Muscle layer of duodenum (tissue), 2 donors: ENCODE data around the gene SOX10.

Experiments used
- H3K27ac ChIP-seq: one replicate; pipeline ENCODE4 v1.7.0; 2013; ENCODE audit warnings: mild to moderate bottlenecking, low read length
- H3K27me3 ChIP-seq: one replicate; pipeline ENCODE4 v1.7.0; 2013; ENCODE audit warnings: low read depth, mild to moderate bottlenecking, control low read depth, low read length
- H3K36me3 ChIP-seq, 2 donors: one replicate each; pipeline ENCODE4 v1.7.0; 2013; ENCODE audit warnings: low read length in 2 of 2, control low read depth in 1 of 2, mild to moderate bottlenecking in 1 of 2; ENCODE audit not compliant: insufficient read depth in 2 of 2, control insufficient read depth in 1 of 2
- H3K4me1 ChIP-seq, 2 donors: one replicate each; pipeline ENCODE4 v1.7.0; 2013; ENCODE audit warnings: low read length in 2 of 2, mild to moderate bottlenecking in 2 of 2, control low read depth in 1 of 2, moderate library complexity in 1 of 2; ENCODE audit not compliant: insufficient read depth in 2 of 2, control insufficient read depth in 1 of 2
- H3K4me3 ChIP-seq, 2 donors: one replicate each; pipeline ENCODE4 v1.7.0; 2013; ENCODE audit warnings: low read length in 2 of 2, low read depth in 1 of 2, mild to moderate bottlenecking in 1 of 2
- H3K9me3 ChIP-seq, 2 donors: one replicate each; pipeline ENCODE4 v1.7.0; 2013; ENCODE audit warnings: low read length in 2 of 2, control low read depth in 1 of 2, mild to moderate bottlenecking in 1 of 2; ENCODE audit not compliant: control insufficient read depth in 1 of 2
- donor health status: healthy.

Gene SOX10

GRCh38 chr22:38026130-38027111 lies 42.1 kb upstream of the SOX10 start:
- Histone ChIP-seq H3K27ac (no peak overlapping the region), H3K4me3 (no peak overlapping the region), H3K4me1 (peaks cover 0 to 4% of the 10 kb centered on the region in 2 donors), H3K9me3 (no peaks in the 10 kb centered on the region), H3K36me3 (no peaks in the 10 kb centered on the region), H3K27me3 (no peaks in the 10 kb centered on the region)

DNA sequence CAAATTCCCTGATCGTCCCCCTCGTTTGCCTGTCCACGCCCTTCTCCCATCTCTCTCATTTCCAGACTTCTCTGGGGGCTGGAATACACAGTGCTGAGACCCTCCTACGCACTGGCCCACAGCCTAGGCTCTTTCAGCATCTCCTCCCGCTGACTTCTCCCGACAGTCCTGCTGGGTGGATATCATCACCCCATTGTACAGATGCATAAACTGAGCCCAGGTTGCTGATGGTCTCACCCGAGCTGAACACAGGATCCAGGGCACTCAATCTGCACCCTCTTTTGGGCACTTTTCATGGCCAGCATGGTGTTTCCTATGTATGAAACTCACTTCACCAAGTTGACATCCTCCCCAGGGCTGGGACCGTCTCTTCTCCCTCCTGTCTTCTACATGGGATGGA lies 41.2 kb upstream of the SOX10 start:
- Histone ChIP-seq H3K9me3 (no peaks in the 10 kb centered on the region), H3K36me3 (no peaks in the 10 kb centered on the region), H3K4me3 (no peak overlapping the region), H3K27ac (no peak overlapping the region), H3K27me3 (no peaks in the 10 kb centered on the region), H3K4me1 (peaks cover 0 to 4% of the 10 kb centered on the region in 2 donors)

GRCh38 chr22:38023045-38023444 lies 38.7 kb upstream of the SOX10 start:
- H3K27ac ChIP-seq: no peak overlapping the region

GRCh38 chr22:38021206-38021605 lies 36.9 kb upstream of the SOX10 start:
- Histone ChIP-seq H3K4me1 (peaks cover 7 to 15% of the 10 kb centered on the region in 2 donors), H3K36me3 (no peaks in the 10 kb centered on the region), H3K9me3 (no peaks in the 10 kb centered on the region), H3K27me3 (no peaks in the 10 kb centered on the region), H3K4me3 (no peak overlapping the region), H3K27ac (no peak overlapping the region)

More at GRCh38 chr22:38023045-38023444, 38.7 kb upstream of the SOX10 start:
- Histone ChIP-seq H3K9me3 (no peaks in the 10 kb centered on the region), H3K4me3 (no peak overlapping the region), H3K4me1 (no peaks in the 10 kb centered on the region), H3K27me3 (no peaks in the 10 kb centered on the region), H3K36me3 (no peaks in the 10 kb centered on the region)

GRCh38 chr22:38018938-38019827 lies 34.8 kb upstream of the SOX10 start:
- Histone ChIP-seq H3K27ac (no peak overlapping the region), H3K9me3 (no peaks in the 10 kb centered on the region)

DNA sequence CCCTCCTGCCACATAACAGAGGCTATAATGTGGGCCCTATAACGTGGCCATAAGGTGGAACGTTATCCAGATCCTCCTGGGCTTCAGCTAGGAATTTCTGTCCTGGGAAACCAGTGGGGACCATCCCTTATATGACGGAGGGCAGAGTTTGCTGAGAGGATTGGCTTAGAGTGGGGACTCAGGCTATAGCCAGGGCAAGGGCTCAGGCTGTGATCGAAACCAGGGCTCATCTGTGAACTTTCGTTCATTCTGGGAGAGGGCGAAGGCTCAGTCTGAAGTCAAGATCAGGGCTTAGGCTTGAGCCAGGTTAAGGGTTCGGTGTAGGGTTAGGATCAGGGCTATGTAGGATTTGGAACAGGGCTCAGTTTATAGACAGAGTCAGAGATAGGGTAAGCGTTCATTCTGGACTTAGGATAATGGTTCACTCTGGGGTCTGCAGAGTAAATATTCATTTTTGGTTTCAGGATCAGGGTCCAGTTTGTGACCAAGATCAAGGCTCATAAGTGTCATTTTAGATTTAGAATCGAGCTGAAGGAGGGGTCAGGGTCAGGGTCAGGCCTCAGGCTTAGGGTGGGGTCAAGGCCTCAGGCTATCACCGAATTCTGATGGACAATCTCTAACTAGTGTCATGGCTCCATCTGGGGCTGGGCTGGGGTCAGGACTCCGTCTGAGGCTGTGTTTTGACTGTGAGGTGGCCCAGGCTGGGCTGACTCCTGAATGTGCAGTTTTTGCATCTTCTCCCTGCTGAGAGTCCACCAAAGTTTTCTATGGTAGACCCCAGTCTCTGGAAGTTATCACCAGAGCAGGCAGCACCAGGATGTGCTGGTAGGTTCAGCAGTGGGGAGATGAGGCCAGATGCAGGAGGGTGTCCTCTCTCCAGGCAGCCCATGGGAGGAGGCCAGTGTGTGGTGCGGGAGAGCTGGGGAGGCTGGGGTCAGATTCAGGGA lies 33.9 kb upstream of the SOX10 start:
- H3K36me3 ChIP-seq: no peaks in the 10 kb centered on the region
- H3K27ac ChIP-seq: peak overlapping the region; percentile 61
- H3K27me3 ChIP-seq: no peaks in the 10 kb centered on the region
- no peak overlapping the region for H3K4me3 ChIP-seq
- peaks cover 7 to 19% of the 10 kb centered on the region in 2 donors for H3K4me1 ChIP-seq
- no peaks in the 10 kb centered on the region for H3K9me3 ChIP-seq

More at GRCh38 chr22:38018938-38019827, 34.8 kb upstream of the SOX10 start:
- Histone ChIP-seq H3K4me3 (no peak overlapping the region), H3K36me3 (no peaks in the 10 kb centered on the region), H3K27me3 (no peaks in the 10 kb centered on the region), H3K4me1 (peaks cover 7 to 19% of the 10 kb centered on the region in 2 donors)

DNA sequence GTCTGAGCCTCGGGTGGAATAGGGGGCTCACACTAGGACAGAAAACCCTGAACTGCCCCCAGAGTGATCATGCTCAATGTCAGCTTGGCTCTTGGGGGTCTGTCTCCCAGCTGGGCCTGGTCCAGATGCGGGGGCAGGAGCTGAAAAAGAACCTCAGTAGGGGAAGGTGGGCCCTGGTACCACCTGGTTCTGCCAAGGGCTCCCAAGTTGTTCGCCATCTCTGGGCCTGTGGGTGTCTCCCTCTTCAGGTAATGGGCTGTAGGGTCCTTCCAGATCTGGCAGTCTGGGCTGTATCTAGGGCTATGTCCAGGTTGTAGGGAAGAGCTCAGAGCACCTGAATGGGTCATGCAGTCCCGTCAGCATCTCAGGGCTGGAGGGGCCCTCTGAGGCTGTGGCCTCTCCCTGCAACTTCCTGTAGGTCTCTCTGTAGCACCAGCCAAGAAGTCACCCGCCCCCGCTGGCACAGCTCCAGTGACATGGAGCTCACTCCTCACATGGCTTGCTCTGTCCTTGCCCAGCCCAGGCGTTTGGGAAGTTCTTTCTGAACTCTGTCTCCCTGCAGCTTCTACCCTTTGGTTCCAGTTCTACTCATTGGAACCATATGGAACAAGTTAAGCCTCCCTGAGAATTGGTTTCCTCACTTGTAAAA lies 33.0 kb upstream of the SOX10 start:
- Histone ChIP-seq H3K27ac (peak overlapping the region; percentile 61), H3K27me3 (no peaks in the 10 kb centered on the region), H3K9me3 (no peaks in the 10 kb centered on the region), H3K4me1 (peaks cover 7 to 19% of the 10 kb centered on the region in 2 donors), H3K4me3 (peak overlapping the region in 1 of 2 donors; percentile 33), H3K36me3 (no peaks in the 10 kb centered on the region)

DNA sequence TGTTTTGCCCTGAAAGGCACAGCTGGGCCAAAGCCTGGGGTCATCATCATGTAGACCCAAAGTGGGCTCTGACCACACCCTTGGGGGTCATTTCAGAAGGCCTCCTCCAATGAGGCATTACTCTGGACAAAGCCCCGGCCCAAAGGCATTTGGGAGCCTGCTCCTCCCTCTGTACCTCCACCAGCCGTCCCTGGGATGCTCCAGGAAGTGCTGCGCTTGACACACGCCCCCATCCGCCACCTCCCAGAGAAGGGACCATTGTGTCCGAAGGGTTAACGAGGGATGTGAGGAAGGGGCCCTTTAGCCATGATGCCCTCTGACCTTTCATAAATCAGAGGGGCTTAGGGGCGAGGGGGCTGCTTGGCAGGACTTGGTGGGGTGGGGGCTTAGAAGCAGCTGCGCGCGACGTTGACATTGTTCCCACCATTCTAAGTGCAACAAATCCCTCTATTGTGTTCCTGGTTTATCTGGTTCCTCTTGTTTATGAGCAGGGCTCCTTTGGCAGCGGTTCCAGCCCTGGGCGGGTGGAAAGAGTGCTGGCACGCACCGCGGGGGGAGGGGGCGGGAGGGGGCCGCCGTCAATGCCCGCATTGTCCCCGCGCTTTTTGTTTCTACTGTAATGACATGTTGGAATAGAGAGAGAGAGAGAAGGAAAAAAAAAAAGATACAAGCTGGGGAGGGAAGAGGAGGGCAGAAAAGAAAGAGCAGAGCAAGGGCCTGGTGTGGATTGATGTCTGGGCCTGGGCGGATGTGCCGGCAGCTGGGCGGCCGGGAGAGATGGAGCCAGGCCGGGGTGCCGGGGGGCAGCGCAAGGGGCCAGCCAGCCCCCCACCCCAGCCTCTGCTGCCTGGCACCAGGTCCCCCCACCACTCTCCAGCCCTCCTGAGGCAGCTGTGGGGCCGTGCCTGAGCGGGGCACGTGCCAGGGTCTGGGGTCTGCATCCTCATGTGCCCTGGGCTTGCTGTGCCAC lies 32.1 kb upstream of the SOX10 start:
- H3K4me3 ChIP-seq: peak overlapping the region in 1 of 2 donors; percentile 33

DNA sequence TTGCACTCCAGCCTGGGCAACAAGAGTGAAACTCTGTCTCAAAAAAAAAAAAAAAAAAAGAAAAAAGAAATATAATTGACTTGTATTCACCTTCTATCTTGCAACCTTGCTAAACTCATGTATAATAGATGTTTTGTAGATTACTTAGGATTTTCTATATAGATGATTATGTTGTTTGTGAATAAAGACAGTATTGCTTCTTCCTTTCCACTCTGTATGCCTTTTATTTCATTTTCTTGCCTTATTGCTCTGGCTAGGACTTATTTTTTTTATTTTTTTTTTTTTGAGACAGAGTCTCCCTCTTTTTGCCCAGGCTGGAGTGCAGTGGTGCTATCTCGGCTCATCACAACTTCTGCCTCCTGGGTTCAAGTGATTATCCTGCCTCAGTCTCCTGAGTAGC lies 29.7 kb upstream of the SOX10 start:
- Histone ChIP-seq H3K27me3 (no peaks in the 10 kb centered on the region), H3K4me3 (no peak overlapping the region), H3K9me3 (no peaks in the 10 kb centered on the region), H3K4me1 (peaks cover 7 to 19% of the 10 kb centered on the region in 2 donors), H3K36me3 (no peaks in the 10 kb centered on the region), H3K27ac (no peak overlapping the region)

More for the DNA sequence above, 32.1 kb upstream of the SOX10 start:
- Histone ChIP-seq H3K4me1 (peaks cover 7 to 19% of the 10 kb centered on the region in 2 donors), H3K27me3 (no peaks in the 10 kb centered on the region), H3K36me3 (no peaks in the 10 kb centered on the region), H3K9me3 (no peaks in the 10 kb centered on the region), H3K27ac (peak overlapping the region; percentile 45)
